ENCODE results near the gene TANGO6.

DNA sequence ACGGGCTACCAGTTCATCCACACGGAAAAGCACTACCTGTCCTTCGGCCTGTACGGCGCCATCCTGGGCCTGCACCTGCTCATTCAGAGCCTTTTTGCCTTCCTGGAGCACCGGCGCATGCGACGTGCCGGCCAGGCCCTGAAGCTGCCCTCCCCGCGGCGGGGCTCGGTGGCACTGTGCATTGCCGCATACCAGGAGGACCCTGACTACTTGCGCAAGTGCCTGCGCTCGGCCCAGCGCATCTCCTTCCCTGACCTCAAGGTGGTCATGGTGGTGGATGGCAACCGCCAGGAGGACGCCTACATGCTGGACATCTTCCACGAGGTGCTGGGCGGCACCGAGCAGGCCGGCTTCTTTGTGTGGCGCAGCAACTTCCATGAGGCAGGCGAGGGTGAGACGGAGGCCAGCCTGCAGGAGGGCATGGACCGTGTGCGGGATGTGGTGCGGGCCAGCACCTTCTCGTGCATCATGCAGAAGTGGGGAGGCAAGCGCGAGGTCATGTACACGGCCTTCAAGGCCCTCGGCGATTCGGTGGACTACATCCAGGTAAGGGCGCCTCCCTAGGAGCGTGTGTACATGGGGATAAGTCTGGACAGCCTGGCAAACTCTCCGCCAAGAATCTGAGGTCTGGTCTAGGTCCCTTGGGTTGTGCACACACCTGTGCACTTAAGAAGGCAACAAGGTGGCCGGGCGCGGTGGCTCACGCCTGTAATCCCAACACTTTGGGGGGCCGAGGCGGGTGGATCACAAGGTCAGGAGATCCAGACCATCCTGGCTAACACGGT is 266.3 kb downstream of the TANGO6 start:
- TF ChIP-seq, protein P1, sequence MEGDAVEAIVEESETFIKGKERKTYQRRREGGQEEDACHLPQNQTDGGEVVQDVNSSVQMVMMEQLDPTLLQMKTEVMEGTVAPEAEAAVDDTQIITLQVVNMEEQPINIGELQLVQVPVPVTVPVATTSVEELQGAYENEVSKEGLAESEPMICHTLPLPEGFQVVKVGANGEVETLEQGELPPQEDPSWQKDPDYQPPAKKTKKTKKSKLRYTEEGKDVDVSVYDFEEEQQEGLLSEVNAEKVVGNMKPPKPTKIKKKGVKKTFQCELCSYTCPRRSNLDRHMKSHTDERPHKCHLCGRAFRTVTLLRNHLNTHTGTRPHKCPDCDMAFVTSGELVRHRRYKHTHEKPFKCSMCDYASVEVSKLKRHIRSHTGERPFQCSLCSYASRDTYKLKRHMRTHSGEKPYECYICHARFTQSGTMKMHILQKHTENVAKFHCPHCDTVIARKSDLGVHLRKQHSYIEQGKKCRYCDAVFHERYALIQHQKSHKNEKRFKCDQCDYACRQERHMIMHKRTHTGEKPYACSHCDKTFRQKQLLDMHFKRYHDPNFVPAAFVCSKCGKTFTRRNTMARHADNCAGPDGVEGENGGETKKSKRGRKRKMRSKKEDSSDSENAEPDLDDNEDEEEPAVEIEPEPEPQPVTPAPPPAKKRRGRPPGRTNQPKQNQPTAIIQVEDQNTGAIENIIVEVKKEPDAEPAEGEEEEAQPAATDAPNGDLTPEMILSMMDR (optimal IDR thresholded peaks at IDR 0.05 in 1 of 3, IDR thresholded peaks at IDR 0.05 in 1 of 3, conservative IDR thresholded peaks at IDR 0.05 in 1 of 3; ENCODE audit: extremely low read depth in 1 of 3, insufficient read depth in 2 of 3, low read length in 3 of 3), result no peak
- no peak for TF ChIP-seq EZH2 (IDR thresholded peaks at IDR 0.05; ENCODE audit: low read length)

Measured in keratinocyte (primary cell).